ENCODE results near the gene DERA. TPM values are rescaled to one million over a fixed set of nuclear protein-coding genes. Genes with fewer than 3 reads are reported as not detected.
"Not testable (repeated sequence)": the region's sequence is repeated elsewhere in the genome, so short reads cannot be mapped to it uniquely, and the experiment has no call there.

Gene DERA
- total RNA-seq, 5 donors from 2014 or later (not counting 1 experiment from before 2014, with no cell fraction given), result 11.0 to 13.4 (median 11.6) TPM

DNA sequence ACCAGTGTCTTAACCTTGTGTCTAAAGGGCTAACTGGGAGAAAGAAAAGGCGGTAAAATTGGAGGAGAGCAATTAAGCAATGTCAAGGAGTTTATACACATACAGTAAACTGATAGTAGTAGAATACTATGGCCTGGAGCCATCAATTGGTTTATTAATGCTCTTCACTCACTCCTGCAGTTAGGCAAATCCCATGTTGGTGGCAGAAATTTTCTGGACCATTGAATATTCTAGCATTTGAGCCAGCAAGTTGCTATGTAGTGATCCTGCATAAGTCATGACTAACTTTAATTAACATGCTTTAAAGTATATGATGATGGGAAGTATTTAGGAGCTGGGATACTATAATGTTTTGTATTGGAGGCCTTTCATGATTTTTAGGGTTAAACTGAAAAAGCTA lies 14.3 kb upstream of the DERA start:
- H3K4me1 Mint-ChIP-seq, result peaks cover 0 to 11% (median 9%) of the 10 kb centered on the region in 3 donors
- H3K27ac Mint-ChIP-seq, result peak overlapping the region in 1 of 2 donors; percentile 18
- no peaks in the 10 kb centered on the region for H3K27me3 ChIP-seq (replicated peaks in 1 of 2; ENCODE audit: control insufficient read depth in 2 of 2, extremely low read depth in 1 of 2, insufficient read depth in 2 of 2, low read length in 1 of 2)
- ATAC-seq (replicated peaks in 1 of 4) (no peak), DNase-seq (no peak)
- H3K27me3 Mint-ChIP-seq, result no peaks in the 10 kb centered on the region
- CTCF ChIA-PET, result interaction anchor here (0.7 to 3.2 kb wide), 13 partner anchors 8 to 312 kb away, joined by 3 to 49 read pairs (median 4); partner anchors contain the start of gene DERA (in 1 of the 2)
- POLR2A ChIA-PET, result interaction anchor here in 1 of 2 donors (0.6 to 1.0 kb wide), 4 partner anchors 13 to 1185 kb away, joined by 3 to 12 read pairs (median 4); partner anchors contain the start of gene DERA
- WGBS (ENCODE audit: insufficient coverage), result 100% methylated on average over 1 of the region's 1 CpG
- no peaks in the 10 kb centered on the region for H3K4me1 ChIP-seq (ENCODE audit: control insufficient read depth in 1 of 2, extremely low read depth in 1 of 2, insufficient read depth in 2 of 2, low read length in 2 of 2)
- H3K9me3 ChIP-seq, result no peaks in the 10 kb centered on the region
- H3K36me3 ChIP-seq (ENCODE audit: control insufficient read depth in 2 of 2, extremely low read depth in 1 of 2, insufficient read depth in 1 of 2, low read length in 1 of 2), result peaks cover 2 to 59% of the 10 kb centered on the region in 2 donors
- H3K27ac ChIP-seq (ENCODE audit: low read length), result no peak overlapping the region
- H3K36me3 Mint-ChIP-seq, result peaks cover 32% of the 10 kb centered on the region
- no peak overlapping the region for H3K4me3 Mint-ChIP-seq
- no peaks in the 10 kb centered on the region for H3K9me3 Mint-ChIP-seq
- no peak overlapping the region for H3K4me3 ChIP-seq (ENCODE audit: control insufficient read depth in 1 of 2, extremely low read depth in 1 of 2, low read length in 1 of 2)

DNA sequence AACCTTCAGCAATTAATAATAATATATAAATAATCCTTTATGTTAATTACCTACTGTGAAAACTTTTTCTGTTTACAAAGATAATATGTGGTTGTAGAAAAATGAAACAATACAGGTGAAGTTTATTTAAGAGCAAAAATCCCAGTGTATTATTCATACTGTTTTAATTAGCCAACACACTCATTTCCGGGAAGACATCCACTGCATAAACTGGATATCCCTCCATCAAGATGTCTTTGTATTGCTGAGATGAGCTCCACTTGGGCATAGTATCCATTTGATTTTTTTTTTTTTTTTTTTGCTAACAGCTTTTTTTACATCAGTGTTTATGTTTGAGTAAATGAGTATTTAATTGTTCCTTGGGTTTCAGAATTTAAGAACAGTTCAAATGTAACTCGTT lies 13.7 kb upstream of the DERA start:
- Mint-ChIP-seq H3K9me3 (no peaks in the 10 kb centered on the region), H3K4me1 (peaks cover 0 to 10% (median 9%) of the 10 kb centered on the region in 3 donors), H3K27me3 (no peaks in the 10 kb centered on the region), H3K4me3 (no peak overlapping the region), H3K27ac (no peak overlapping the region), H3K36me3 (peaks cover 38% of the 10 kb centered on the region)
- H3K27me3 ChIP-seq (replicated peaks in 1 of 2; ENCODE audit: control insufficient read depth in 2 of 2, extremely low read depth in 1 of 2, insufficient read depth in 2 of 2, low read length in 1 of 2), result no peaks in the 10 kb centered on the region
- H3K4me3 ChIP-seq (ENCODE audit: control insufficient read depth in 1 of 2, extremely low read depth in 1 of 2, low read length in 1 of 2), result no peak overlapping the region
- peaks cover 2 to 65% of the 10 kb centered on the region in 2 donors for H3K36me3 ChIP-seq (ENCODE audit: control insufficient read depth in 2 of 2, extremely low read depth in 1 of 2, insufficient read depth in 1 of 2, low read length in 1 of 2)
- POLR2A ChIA-PET, result interaction anchor here in 1 of 2 donors (0.6 to 1.0 kb wide), 5 partner anchors 13 to 307 kb away, joined by 3 to 12 read pairs (median 5); partner anchors contain the start of gene DERA
- CTCF ChIA-PET, result interaction anchor here (0.7 to 3.2 kb wide), 16 partner anchors 9 to 363 kb away, joined by 3 to 49 read pairs (median 4); partner anchors contain the start of gene DERA (in 2 of the 2)
- no peaks in the 10 kb centered on the region for H3K9me3 ChIP-seq
- no CpG with 5 or more reads among the region's 2 CpGs for WGBS (ENCODE audit: insufficient coverage)
- ATAC-seq (replicated peaks in 1 of 4) (no peak), DNase-seq (no peak)
- H3K27ac ChIP-seq (ENCODE audit: low read length), result no peak overlapping the region
- no peaks in the 10 kb centered on the region for H3K4me1 ChIP-seq (ENCODE audit: control insufficient read depth in 1 of 2, extremely low read depth in 1 of 2, insufficient read depth in 2 of 2, low read length in 2 of 2)

DNA sequence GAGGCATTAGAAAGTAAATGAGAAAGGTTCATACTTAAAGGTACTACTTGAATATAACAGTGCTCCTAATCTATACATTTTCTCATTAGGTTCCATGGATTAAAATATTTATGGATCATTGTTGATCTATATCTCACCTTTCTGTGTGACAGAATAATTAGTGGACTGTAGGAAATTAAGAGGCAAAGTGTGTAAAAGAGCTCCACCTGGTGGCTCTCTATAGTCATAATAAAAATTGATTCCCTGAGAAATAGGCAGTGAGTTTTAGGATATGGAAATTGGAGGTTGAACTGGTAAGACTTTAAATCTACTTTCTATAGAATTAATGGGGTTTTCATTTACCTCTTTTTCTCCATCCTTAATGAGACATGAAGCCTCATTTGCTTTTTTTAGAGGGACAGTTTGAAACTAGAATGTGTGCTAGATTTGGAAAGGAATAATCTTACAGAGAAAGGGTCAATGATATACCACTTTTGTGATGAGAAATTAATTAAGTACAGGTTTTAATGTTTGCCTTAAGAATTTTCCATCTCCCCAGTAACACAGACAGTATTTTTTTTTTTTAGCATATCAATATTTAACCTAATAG lies 11.8 kb upstream of the DERA start:
- Histone ChIP-seq H3K4me3 (ENCODE audit: control insufficient read depth in 1 of 2, extremely low read depth in 1 of 2, low read length in 1 of 2) (no peak overlapping the region), H3K9me3 (no peaks in the 10 kb centered on the region), H3K27ac (ENCODE audit: low read length) (no peak overlapping the region), H3K27me3 (replicated peaks in 1 of 2; ENCODE audit: control insufficient read depth in 2 of 2, extremely low read depth in 1 of 2, insufficient read depth in 2 of 2, low read length in 1 of 2) (no peaks in the 10 kb centered on the region), H3K36me3 (ENCODE audit: control insufficient read depth in 2 of 2, extremely low read depth in 1 of 2, insufficient read depth in 1 of 2, low read length in 1 of 2) (peaks cover 2 to 65% of the 10 kb centered on the region in 2 donors), H3K4me1 (ENCODE audit: control insufficient read depth in 1 of 2, extremely low read depth in 1 of 2, insufficient read depth in 2 of 2, low read length in 2 of 2) (no peaks in the 10 kb centered on the region)
- H3K4me1 Mint-ChIP-seq, result peaks cover 0 to 10% (median 8%) of the 10 kb centered on the region in 3 donors
- peak in 1 of 35 experiments; percentile 62 for DNase-seq
- peak overlapping the region in 1 of 2 donors; percentile 70 for H3K27ac Mint-ChIP-seq
- peaks cover 40% of the 10 kb centered on the region for H3K36me3 Mint-ChIP-seq
- H3K9me3 Mint-ChIP-seq, result no peaks in the 10 kb centered on the region
- H3K27me3 Mint-ChIP-seq, result no peaks in the 10 kb centered on the region
- CTCF ChIA-PET, result interaction anchor here (0.5 to 3.2 kb wide), 9 partner anchors 10 to 717 kb away, joined by 3 to 49 read pairs (median 5); partner anchors contain the start of genes DERA (in 1 of the 2) and STRAP (in 1 of the 2)
- ATAC-seq (replicated peaks in 1 of 4), result peak in 1 of 4 experiments; percentile 60
- POLR2A ChIA-PET, result no interaction called here
- no peak overlapping the region for H3K4me3 Mint-ChIP-seq

DNA sequence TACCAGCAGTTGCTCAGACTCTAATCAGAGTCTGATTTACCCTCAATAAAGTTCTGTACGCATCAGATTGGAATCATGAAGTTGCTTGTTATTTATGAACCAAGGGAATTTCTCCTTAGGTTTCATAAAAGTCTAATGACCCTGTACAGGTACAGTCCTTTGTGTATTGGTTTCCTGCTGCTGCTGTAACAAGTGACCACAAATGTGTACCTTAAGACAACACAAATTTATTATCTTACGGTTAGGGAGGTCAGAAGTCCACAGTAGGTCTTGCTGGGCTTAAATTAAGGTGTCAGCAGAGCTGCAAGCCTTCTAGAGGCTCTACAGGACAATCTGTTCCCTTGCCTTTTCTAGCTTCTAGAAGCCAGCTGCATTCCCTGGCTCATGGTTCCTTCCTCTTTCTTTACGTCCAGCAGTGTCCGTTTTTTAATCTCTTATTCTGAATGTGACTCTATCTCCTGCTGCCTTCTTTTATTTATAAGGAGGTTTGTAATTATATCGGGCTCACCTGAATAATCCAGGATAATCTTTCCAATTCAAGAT lies 6.7 kb upstream of the DERA start:
- Mint-ChIP-seq H3K9me3 (no peaks in the 10 kb centered on the region), H3K4me3 (no peak overlapping the region), H3K27ac (no peak overlapping the region), H3K27me3 (no peaks in the 10 kb centered on the region), H3K4me1 (peaks cover 0 to under 1% (median 0%) of the 10 kb centered on the region in 3 donors), H3K36me3 (peaks cover 31% of the 10 kb centered on the region)
- DNase-seq, result no peak
- WGBS (ENCODE audit: insufficient coverage), result 100% methylated on average over 1 of the region's 5 CpGs
- Histone ChIP-seq H3K27ac (ENCODE audit: low read length) (no peak overlapping the region), H3K4me1 (ENCODE audit: control insufficient read depth in 1 of 2, extremely low read depth in 1 of 2, insufficient read depth in 2 of 2, low read length in 2 of 2) (no peaks in the 10 kb centered on the region), H3K4me3 (ENCODE audit: control insufficient read depth in 1 of 2, extremely low read depth in 1 of 2, low read length in 1 of 2) (no peak overlapping the region), H3K9me3 (no peaks in the 10 kb centered on the region), H3K36me3 (ENCODE audit: control insufficient read depth in 2 of 2, extremely low read depth in 1 of 2, insufficient read depth in 1 of 2, low read length in 1 of 2) (peaks cover 2 to 47% of the 10 kb centered on the region in 2 donors), H3K27me3 (replicated peaks in 1 of 2; ENCODE audit: control insufficient read depth in 2 of 2, extremely low read depth in 1 of 2, insufficient read depth in 2 of 2, low read length in 1 of 2) (no peaks in the 10 kb centered on the region)
- POLR2A ChIA-PET, result interaction anchor here in 1 of 2 donors (0.6 to 0.7 kb wide), 2 partner anchors 118 to 126 kb away, joined by 3 read pairs; no protein-coding TSS in a partner anchor
- CTCF ChIA-PET, result interaction anchor here in 1 of 2 donors (0.9 to 2.1 kb wide), 2 partner anchors 15 to 318 kb away, joined by 3 to 6 read pairs; no protein-coding TSS in a partner anchor
- no peak for ATAC-seq (replicated peaks in 1 of 4)

DNA sequence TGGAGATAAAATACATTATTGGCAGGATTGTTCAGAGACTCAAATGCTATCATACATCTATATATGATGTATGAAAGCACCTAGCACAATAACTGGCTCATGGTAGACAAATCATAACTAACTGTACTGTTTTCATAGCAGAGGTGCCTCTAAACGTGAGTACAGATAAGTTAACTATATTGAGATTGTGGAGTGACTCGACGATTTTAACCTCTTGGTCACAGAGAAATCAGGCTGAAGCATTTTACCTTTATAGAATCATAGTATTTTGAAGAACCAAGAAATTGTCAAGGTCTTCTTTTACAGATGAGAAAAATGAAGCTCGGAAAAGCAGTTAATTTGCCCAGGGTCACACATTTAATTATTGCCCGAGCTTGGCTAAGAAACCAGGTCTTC lies 666 bp upstream of the DERA start:
- DNase-seq, result no peak
- WGBS (ENCODE audit: insufficient coverage), result 57% methylated on average over 1 of the region's 5 CpGs
- Mint-ChIP-seq H3K4me3 (peak overlapping the region; percentile 86 to 92 (median 91)), H3K27ac (peak overlapping the region in 1 of 2 donors; percentile 20), H3K36me3 (no peaks in the 10 kb centered on the region), H3K27me3 (no peaks in the 10 kb centered on the region), H3K9me3 (no peaks in the 10 kb centered on the region), H3K4me1 (peaks cover 20 to 28% (median 21%) of the 10 kb centered on the region in 3 donors)
- H3K4me3 ChIP-seq (ENCODE audit: control insufficient read depth in 1 of 2, extremely low read depth in 1 of 2, low read length in 1 of 2), result peak overlapping the region in 1 of 2 donors; percentile 81
- CTCF ChIA-PET, result interaction anchor here (0.6 to 6.3 kb wide), 9 partner anchors 9 to 320 kb away, joined by 3 to 49 read pairs (median 4); no protein-coding TSS in a partner anchor
- no peak for ATAC-seq (replicated peaks in 1 of 4)
- H3K4me1 ChIP-seq (ENCODE audit: control insufficient read depth in 1 of 2, extremely low read depth in 1 of 2, insufficient read depth in 2 of 2, low read length in 2 of 2), result peaks cover 0 to 4% of the 10 kb centered on the region in 2 experiments
- no peak overlapping the region for H3K27ac ChIP-seq (ENCODE audit: low read length)
- POLR2A ChIA-PET, result interaction anchor here (0.5 to 1.1 kb wide), 9 partner anchors 10 to 1523 kb away, joined by 3 to 5 read pairs (median 3); partner anchors contain the start of gene STRAP (in 1 of the 2)
- H3K36me3 ChIP-seq (ENCODE audit: control insufficient read depth in 2 of 2, extremely low read depth in 1 of 2, insufficient read depth in 1 of 2, low read length in 1 of 2), result no peaks in the 10 kb centered on the region
- no peaks in the 10 kb centered on the region for H3K27me3 ChIP-seq (replicated peaks in 1 of 2; ENCODE audit: control insufficient read depth in 2 of 2, extremely low read depth in 1 of 2, insufficient read depth in 2 of 2, low read length in 1 of 2)
- H3K9me3 ChIP-seq, result no peaks in the 10 kb centered on the region

- H3K27me3 ChIP-seq (replicated peaks in 1 of 2; ENCODE audit: control insufficient read depth in 2 of 2, extremely low read depth in 1 of 2, insufficient read depth in 2 of 2, low read length in 1 of 2); H3K9me3 ChIP-seq; ATAC-seq (replicated peaks in 1 of 4); POLR2A ChIA-PET; H3K27me3 Mint-ChIP-seq; H3K36me3 Mint-ChIP-seq; H3K9me3 Mint-ChIP-seq; H3K4me1 ChIP-seq (ENCODE audit: control insufficient read depth in 1 of 2, extremely low read depth in 1 of 2, insufficient read depth in 2 of 2, low read length in 2 of 2); H3K36me3 ChIP-seq (ENCODE audit: control insufficient read depth in 2 of 2, extremely low read depth in 1 of 2, insufficient read depth in 1 of 2, low read length in 1 of 2); DNase-seq: not testable (repeated sequence)
- H3K4me3 ChIP-seq (ENCODE audit: control insufficient read depth in 1 of 2, extremely low read depth in 1 of 2, low read length in 1 of 2), result peak overlapping the region; percentile 81 to 87
- peak overlapping the region; percentile 91 to 94 (median 92) for H3K4me3 Mint-ChIP-seq
- CTCF ChIA-PET, result interaction anchor here (0.7 to 6.3 kb wide), 10 partner anchors 10 to 1107 kb away, joined by 3 to 49 read pairs (median 4); no protein-coding TSS in a partner anchor
- H3K27ac Mint-ChIP-seq, result peak overlapping the region; percentile 90 to 91
- no CpG with 5 or more reads among the region's 5 CpGs for WGBS (ENCODE audit: insufficient coverage)
- H3K27ac ChIP-seq (ENCODE audit: low read length), result peak overlapping the region; percentile 73
- peaks cover 20 to 28% (median 21%) of the 10 kb centered on the region in 3 donors for H3K4me1 Mint-ChIP-seq
Observed at GRCh38 chr12:15911931-15912330, 799 bp downstream of the DERA start.

All from T-cell (primary cell).